ENCODE data around the gene ZNF474. TPM values are rescaled to one million over a fixed set of nuclear protein-coding genes. Genes with fewer than 3 reads are reported as not detected.

Gene ZNF474
- total and polyA plus RNA-seq, 12 donors: 0.11 to 0.88 (median 0.28) TPM; not detected in 3

GRCh38 chr5:122102825-122103224 is 26.5 kb upstream of the ZNF474 start:
- DNase-seq: no peak
- TF ChIP-seq CTCF (IDR thresholded peaks at IDR 0.05) (no peak), POLR2A (IDR thresholded peaks at IDR 0.05) (no peak)

GRCh38 chr5:122105909-122106308 is 23.4 kb upstream of the ZNF474 start:
- intact Hi-C loops (cut with DNase I): loop anchor here (10.0 kb wide), 2 partner anchors 121 to 141 kb away; partner anchors contain the start of gene SRFBP1 (in 1 of the 2)
- TF ChIP-seq CTCF (IDR thresholded peaks at IDR 0.05): no peak
- no peak for TF ChIP-seq POLR2A (IDR thresholded peaks at IDR 0.05)
- H3K9me3 ChIP-seq (replicated peaks in 1 of 3): no peaks in the 10 kb centered on the region
- no peaks in the 10 kb centered on the region for H3K4me1 ChIP-seq (replicated peaks in 1 of 2)
- WGBS, 4 donors: 76 to 88% (median 80%) methylated on average over 2 of the region's 2 CpGs
- H3K4me3 ChIP-seq: no peak overlapping the region
- DNase-seq: no peak
- no peak overlapping the region for H3K27ac ChIP-seq
- H3K27me3 ChIP-seq: no peaks in the 10 kb centered on the region
- H3K36me3 ChIP-seq (replicated peaks in 1 of 2): no peaks in the 10 kb centered on the region

More at GRCh38 chr5:122102825-122103224, 26.5 kb upstream of the ZNF474 start:
- Histone ChIP-seq H3K9me3 (replicated peaks in 1 of 3) (no peaks in the 10 kb centered on the region), H3K27me3 (no peaks in the 10 kb centered on the region), H3K4me1 (replicated peaks in 1 of 2) (no peaks in the 10 kb centered on the region), H3K27ac (no peak overlapping the region), H3K4me3 (no peak overlapping the region), H3K36me3 (replicated peaks in 1 of 2) (no peaks in the 10 kb centered on the region)
- intact Hi-C loops (cut with DNase I): loop anchor here (10.0 kb wide), 2 partner anchors 118 to 138 kb away; partner anchors contain the start of gene SRFBP1 (in 1 of the 2)
- WGBS, 4 donors: 65 to 84% (median 76%) methylated on average over 1 of the region's 1 CpG

GRCh38 chr5:122107016-122107415 is 22.3 kb upstream of the ZNF474 start:
- H3K9me3 ChIP-seq (replicated peaks in 1 of 3): no peaks in the 10 kb centered on the region
- intact Hi-C loops (cut with DNase I): loop anchor here (10.0 kb wide), 2 partner anchors 122 to 142 kb away; partner anchors contain the start of gene SRFBP1 (in 1 of the 2)
- no peak for TF ChIP-seq CTCF (IDR thresholded peaks at IDR 0.05)
- TF ChIP-seq POLR2A (IDR thresholded peaks at IDR 0.05): no peak
- WGBS, 4 donors: 86 to 89% (median 87%) methylated on average over 4 of the region's 4 CpGs
- H3K27ac ChIP-seq: no peak overlapping the region
- H3K36me3 ChIP-seq (replicated peaks in 1 of 2): no peaks in the 10 kb centered on the region
- H3K4me1 ChIP-seq (replicated peaks in 1 of 2): no peaks in the 10 kb centered on the region
- H3K27me3 ChIP-seq: no peaks in the 10 kb centered on the region
- no peak for DNase-seq
- H3K4me3 ChIP-seq: no peak overlapping the region

- H3K27me3 ChIP-seq: no peaks in the 10 kb centered on the region
- TF ChIP-seq CTCF (IDR thresholded peaks at IDR 0.05): no peak
- no peak overlapping the region for H3K4me3 ChIP-seq
- no peak for DNase-seq
- intact Hi-C loops (cut with DNase I): no loop called here
- no peaks in the 10 kb centered on the region for H3K36me3 ChIP-seq (replicated peaks in 1 of 2)
- H3K9me3 ChIP-seq (replicated peaks in 1 of 3): no peaks in the 10 kb centered on the region
- no peak overlapping the region for H3K27ac ChIP-seq
- no peaks in the 10 kb centered on the region for H3K4me1 ChIP-seq (replicated peaks in 1 of 2)
- WGBS, 4 donors: 58 to 63% (median 60%) methylated on average over 3 of the region's 3 CpGs
Observed at GRCh38 chr5:122110987-122111386, 18.4 kb upstream of the ZNF474 start.

All from adrenal gland (tissue), 12 donors.